IPS DF 4.7 (cell line): Measurements from ENCODE around the gene SCYGR2.
"Not testable (repeated sequence)": the region's sequence is repeated elsewhere in the genome, so short reads cannot be mapped to it uniquely, and the experiment has no call there.

Experiments
- DNase-seq: peaks from one replicate; pipeline ENCODE4 v3.0.0-alpha.2; 2013; ENCODE audit warnings: low spot score; ENCODE audit errors: extremely low read depth

Gene SCYGR2, protein sequence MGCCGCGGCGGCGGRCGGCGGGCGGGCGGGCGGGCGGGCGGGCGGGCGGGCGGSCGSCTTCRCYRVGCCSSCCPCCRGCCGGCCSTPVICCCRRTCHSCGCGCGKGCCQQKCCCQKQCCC

DNA sequence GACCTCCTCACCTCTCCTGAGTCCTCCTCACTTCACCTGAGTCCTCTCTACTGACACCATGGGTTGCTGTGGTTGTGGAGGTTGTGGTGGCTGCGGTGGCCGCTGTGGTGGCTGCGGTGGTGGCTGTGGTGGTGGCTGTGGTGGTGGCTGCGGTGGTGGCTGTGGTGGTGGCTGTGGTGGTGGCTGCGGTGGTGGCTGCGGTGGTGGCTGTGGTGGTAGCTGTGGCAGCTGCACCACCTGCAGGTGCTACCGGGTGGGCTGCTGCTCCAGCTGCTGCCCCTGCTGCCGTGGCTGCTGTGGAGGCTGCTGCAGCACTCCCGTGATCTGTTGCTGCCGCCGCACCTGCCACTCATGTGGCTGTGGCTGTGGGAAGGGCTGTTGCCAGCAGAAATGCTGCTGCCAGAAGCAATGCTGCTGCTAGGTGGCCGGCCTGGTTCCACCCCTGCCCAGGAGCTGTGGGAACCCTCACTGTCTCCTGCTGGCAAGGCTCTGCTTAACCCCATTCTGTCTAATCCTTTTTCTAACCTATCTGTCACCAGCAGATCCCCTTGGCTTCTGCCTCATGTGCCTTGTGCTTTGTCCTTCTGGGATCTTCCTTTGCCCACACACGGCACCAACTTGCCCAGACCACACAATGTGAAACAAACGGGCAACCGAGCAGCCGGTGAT lies at the start of gene SCYGR2:
TSS of gene SCYGR2 (plus strand) at position 59 of the 669 bp plus-strand sequence. CDS start at position 59, 0 bp downstream.
- not testable (repeated sequence) for DNase-seq

DNA sequence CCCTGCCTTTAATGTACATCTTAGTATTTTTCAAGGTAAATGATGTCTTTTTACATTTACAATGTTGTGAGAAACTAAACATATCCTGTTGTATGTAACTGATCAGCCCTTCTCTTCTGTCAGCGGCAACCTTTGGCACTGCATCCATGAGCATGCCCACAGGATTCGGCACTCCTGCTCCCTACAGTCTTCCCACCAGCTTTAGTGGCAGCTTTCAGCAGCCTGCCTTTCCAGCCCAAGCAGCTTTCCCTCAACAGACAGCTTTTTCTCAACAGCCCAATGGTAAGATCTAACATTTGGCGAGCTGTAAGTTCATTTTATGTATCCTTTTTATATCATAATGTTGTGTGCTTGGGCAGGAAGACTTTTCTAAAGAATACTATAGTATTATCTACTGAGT lies 46.9 kb upstream of the SCYGR2 start:
- no peak for DNase-seq

DNA sequence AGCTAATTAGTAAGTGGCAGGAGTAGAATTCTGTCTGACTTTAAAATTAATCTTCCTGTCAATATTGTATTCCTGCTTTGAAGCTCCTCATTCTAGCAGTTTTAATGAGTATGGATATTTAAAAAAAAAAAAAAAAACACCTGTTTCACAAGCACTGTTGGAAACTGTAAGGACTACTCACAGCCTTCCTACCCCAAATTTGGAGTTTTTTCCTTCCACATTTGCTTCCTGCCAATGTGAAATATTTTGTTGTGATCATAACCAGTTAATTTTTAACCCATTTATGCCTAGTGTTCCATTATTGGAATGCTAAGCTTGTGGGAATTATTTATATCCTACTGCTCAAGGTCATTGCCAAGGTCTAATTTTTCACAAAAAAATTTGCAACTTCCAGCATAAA lies 36.1 kb upstream of the SCYGR2 start:
- no peak for DNase-seq

DNA sequence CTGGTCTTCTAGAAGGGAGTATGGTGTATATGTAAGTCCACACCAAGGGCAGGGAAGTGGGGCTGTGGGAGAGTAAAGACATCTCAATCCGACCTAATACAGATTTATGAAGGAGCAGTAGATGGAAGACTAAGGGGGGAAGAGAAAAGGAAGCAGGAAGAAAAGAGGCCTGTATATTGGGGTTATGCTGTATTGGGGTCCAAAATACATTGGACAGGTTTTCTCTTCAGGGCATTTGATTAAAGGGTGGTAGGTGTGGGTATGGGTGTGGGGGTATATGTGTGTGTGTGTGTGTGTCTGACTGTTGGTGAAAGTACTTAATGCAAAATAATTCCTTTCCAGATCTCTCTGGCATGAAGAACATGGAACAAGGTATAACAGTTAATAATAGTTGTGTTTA lies 33.6 kb upstream of the SCYGR2 start:
- DNase-seq = no peak

GRCh38 chr2:227566012-227566411 lies 32.7 kb upstream of the SCYGR2 start:
- no peak for DNase-seq

- no peak for DNase-seq
Observed at GRCh38 chr2:227568852-227569169, 29.9 kb upstream of the SCYGR2 start.

DNA sequence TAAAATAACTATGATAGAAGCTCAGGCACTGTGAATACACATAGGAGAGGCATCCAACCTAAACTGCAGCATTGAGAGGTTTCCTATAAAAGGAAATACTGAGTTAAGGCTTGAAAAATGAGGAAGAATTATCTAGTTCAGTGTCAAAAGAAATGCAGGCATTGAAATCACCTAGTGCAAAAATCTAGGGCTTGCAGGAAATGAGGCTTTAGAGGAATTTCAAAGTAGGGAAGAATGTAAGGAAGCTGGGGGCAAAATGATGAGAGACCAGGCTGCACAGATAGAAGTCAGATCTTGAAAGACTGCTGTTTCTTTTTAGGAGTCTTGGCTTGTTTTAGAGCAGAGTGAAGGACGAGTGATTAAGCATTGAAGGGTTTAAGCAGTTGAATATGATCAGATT lies 28.1 kb upstream of the SCYGR2 start:
- DNase-seq = no peak

- DNase-seq = no peak
Observed at GRCh38 chr2:227576110-227576509, 22.6 kb upstream of the SCYGR2 start.

DNA sequence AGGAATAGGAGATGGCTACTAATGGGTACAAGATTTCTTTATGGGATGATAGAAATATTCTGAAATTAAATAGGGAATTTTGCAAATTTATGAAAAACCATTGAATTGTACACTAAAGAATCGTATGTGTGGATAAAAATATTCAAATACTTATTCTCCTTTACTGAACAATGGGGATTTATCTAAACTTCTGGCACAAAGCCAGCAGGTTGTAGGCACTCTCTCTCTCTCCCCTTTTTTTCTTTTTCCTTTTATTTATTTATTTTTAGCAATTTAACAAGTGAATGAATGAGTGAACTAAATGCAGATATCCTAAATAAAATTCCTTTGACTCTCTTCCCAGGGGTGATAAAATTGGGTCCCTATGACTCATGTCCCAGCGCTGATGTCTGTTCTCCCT lies 21.9 kb upstream of the SCYGR2 start:
- no peak for DNase-seq

GRCh38 chr2:227577555-227577954 lies 21.1 kb upstream of the SCYGR2 start:
- no peak for DNase-seq

- DNase-seq = no peak
Observed at GRCh38 chr2:227578642-227579041, 20.1 kb upstream of the SCYGR2 start.

DNA sequence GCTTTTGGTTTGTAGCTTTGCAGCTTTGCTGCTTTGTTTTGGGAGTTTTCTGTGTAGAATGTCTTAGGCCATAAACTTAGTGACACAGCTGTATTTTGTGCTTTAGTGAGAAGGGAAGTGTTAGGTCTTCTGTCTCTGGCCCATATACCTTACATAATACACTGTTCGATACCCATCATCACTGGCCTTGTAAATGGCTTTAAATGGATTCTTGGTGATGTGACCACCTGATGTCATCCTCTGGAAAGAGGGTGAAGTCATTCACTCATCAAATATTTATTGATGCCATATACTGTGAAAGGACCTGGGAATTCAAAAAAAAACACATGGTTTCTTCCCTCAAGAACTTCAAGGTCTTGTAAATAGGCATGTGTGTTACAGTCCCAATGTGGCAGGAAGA lies 18.9 kb upstream of the SCYGR2 start:
- no peak for DNase-seq

- DNase-seq = no peak
Observed at GRCh38 chr2:227582369-227582768, 16.3 kb upstream of the SCYGR2 start.

- no peak for DNase-seq
Observed at GRCh38 chr2:227592694-227593387, 5.9 kb upstream of the SCYGR2 start.

GRCh38 chr2:227595797-227596196 lies 2.9 kb upstream of the SCYGR2 start:
- no peak for DNase-seq

DNA sequence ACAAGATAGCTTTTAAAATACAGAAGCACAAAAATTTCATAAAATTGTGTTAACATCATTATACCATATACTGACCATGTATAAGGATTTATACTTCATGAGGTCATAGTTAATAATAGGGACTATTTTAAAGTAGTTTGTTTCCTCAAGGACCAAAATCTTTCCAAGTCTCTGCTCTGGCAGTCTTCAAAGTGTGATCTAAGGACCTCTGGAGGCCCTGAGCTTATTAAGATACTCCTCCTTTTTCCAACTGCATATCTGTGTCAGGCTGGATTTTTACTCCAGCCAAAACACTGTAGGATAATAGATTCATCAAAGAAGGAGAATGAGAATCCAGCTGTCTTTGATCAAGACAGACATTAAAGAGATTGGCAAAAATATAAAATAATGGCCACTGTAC lies 1.7 kb upstream of the SCYGR2 start:
- DNase-seq = no peak

DNA sequence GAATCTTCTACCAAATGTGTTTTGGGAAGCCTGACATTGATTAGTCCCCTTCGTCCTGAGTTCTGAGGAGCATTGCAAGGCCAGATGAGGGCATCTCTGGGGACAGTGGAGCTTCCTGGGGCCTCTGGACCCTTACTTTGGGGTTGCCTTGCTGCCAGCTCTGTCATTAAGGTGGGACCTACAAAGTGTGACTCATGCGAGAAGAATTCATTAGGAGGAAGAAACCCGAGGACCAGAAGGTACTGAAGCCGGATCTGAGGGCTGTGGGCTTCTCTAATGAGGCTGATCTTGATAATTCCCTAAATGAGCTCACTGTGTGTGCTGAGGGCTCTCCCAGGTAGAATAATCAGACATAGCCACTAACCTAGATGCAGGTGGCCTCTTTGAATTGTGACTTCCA lies 695 bp upstream of the SCYGR2 start:
- no peak for DNase-seq

DNA sequence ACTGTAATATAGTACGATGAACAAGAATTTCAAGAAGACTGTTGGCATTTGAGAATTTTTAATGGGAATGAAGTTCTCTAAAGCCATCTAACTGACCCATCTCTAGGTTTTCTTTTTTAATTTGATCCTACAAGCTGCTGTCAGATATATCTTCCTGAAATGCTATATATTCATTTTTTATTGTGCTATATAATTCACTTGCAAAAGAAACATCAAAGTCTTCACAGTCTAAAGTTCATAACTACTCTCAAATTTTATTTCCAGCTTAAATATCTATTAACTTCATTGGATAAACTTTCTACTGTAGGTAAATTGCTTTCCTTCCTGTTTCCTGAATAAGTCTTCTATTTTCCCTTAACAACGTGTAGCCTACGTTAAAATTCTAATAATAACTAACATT lies 3.7 kb downstream of the SCYGR2 start:
- DNase-seq = no peak

DNA sequence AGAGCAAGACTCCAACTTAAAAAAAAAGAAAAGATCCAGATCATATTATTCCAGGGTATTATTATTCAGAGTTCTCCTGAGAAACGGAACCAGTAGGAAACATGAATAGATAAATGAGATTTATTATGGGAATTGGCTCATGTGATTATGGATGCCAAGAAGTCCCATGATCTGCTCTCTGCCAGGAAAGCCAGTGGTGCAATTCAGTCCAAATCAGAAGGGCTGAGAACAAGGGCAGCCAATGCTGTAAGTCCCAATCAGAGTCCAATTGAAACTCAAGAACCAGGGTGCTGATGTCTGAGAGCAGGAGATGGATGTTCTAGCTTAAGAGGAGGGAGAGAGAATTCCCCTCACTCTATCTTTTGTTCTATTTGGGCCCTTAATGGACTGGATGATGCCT lies 7.8 kb downstream of the SCYGR2 start:
- no peak for DNase-seq

DNA sequence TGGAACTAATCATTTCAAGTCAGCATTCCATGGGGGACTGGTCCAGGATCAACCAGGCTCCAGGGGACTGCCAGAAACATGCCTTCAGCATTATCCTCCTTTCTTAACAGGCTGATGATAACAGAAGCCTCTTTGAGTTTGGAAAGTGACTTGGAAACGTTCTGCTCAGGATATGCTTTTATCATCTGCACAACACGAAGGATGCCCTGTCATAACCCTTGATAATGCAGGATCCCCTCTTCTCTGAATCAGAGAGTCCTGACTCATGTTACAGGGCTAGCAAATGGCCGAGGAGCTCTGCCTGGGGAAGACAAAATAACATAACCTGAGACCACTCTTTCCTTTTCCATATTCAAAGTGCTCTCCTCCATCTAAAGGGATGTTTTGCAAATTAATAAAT lies 9.2 kb downstream of the SCYGR2 start:
- no peak for DNase-seq

DNA sequence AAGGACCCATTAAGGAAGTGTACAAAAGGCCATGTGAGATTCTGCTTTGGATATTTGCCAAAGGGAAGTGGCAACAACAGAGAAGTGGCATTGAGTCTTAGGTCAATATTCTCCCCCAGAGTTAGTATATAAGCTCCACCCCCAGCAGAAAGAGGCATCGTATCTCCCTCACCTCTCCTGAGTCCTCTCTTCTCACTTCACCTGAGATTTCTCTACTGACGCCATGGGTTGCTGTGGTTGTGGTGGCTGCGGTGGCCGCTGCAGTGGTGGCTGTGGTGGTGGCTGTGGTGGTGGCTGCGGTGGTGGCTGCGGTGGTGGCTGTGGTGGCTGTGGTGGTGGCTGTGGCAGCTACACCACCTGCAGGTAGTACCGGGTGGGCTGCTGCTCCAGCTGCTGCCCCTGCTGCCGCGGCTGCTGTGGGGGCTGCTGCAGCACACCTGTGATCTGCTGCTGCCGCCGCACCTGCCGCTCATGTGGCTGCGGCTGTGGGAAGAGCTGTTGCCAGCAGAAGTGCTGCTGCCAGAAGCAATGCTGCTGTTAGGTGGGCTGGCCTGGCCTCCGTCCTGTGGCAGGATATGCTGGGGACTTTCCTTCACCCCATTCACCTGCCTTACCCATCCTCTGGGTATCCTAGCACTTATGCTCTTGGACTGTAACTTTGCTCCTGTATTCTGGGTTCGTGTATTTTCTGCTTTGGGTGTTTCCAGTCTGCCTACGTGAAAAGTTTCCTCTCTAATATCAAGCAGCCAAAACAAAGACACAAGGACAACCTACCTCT lies 10.1 kb downstream of the SCYGR2 start:
- no peak for DNase-seq

DNA sequence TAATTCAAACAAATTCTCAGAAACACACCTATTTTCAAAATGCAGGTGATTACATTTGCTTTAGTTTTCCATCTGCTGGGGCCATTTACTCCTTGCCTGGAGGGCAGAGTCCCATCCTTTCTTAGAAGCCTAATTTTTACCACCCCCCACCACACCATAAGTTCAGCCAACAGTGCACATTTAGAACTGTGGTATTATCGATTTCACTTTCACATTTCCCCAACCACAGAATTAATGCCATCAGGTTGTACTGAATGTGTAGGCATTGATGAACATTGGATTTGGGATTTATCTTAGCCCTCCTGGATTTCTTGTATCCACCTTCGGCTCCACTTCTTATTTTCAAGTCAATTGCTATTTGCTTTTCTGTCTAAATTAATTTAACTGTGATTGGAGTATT lies 11.4 kb downstream of the SCYGR2 start:
- no peak for DNase-seq
